Breast epithelium (tissue), 4 donors: ENCODE measurements around the gene YY1. TPM values are rescaled to one million over a fixed set of nuclear protein-coding genes. Genes with fewer than 3 reads are reported as not detected.
A peak's percentile ranks its signal among the peaks of the same experiment; 100 is the strongest.

Experiments
- DNase-seq, 2 donors: peaks; one replicate each; pipeline ENCODE4 v3.0.0-alpha.2; 2019; ENCODE audit warnings: low spot score in 2 of 2
- H3K27ac ChIP-seq, 2 donors: fragments of 200-600 bp; sonication (generic) in 1 of 2; one replicate each; pipeline ENCODE4 v1.5.1; 2016 to 2019; ENCODE audit warnings: mild to moderate bottlenecking in 1 of 2
- H3K27me3 ChIP-seq, 2 donors: fragments of 200-600 bp; sonication (generic) in 1 of 2; one replicate each; pipeline versions ENCODE4 v1.5.1 to v1.6.0; 2017 to 2019; ENCODE audit warnings: control low read depth in 1 of 2, mild to moderate bottlenecking in 1 of 2
- H3K36me3 ChIP-seq: fragments of 200-600 bp; one replicate; pipeline ENCODE4 v1.5.1; 2019
- H3K4me1 ChIP-seq, 2 donors: fragments of 200-600 bp; sonication (generic); one replicate each; pipeline ENCODE4 v1.5.1; 2016 to 2019; ENCODE audit warnings: control low read depth in 1 of 2
- H3K4me3 ChIP-seq, 3 donors: fragments of 200-600 bp; sonication (generic); 1 replicate in 2 of 3; 2 replicates in 1 of 3; pipeline ENCODE4 v1.5.1; 2016 to 2019; ENCODE audit warnings: mild to moderate bottlenecking in 3 of 3, moderate library complexity in 2 of 3
- H3K9me3 ChIP-seq, 2 donors: fragments of 200-600 bp; sonication (generic) in 1 of 2; one replicate each; pipeline ENCODE4 v1.5.1; 2016 to 2019; ENCODE audit warnings: control low read depth in 1 of 2
- CTCF ChIP-seq, 3 donors: fragments of 450-650 bp; IDR thresholded peaks; one replicate each; pipeline ENCODE4 v1.5.1; 2016 to 2017; ENCODE audit warnings: antibody characterized with exemption in 3 of 3, mild to moderate bottlenecking in 3 of 3, moderate library complexity in 3 of 3
- POLR2A ChIP-seq: fragments of 450-650 bp; IDR thresholded peaks from one replicate; pipeline ENCODE4 v1.6.1; 2016; ENCODE audit warnings: antibody characterized with exemption, mild to moderate bottlenecking, moderate library complexity
- POLR2AphosphoS5 ChIP-seq, 3 donors: sonication (generic); formaldehyde crosslinking; IDR thresholded peaks; one replicate each; pipeline ENCODE4 v1.6.1; 2017; ENCODE audit warnings: antibody characterized with exemption in 3 of 3
- intact Hi-C: fragments of 100-400 bp; cut with DNase I; formaldehyde crosslinking; loops from one replicate; pipeline ENCODE4 v1.15.1; 2023; ENCODE audit warnings: low total_unique reads
- total RNA-seq, 3 donors: library from RNA; depleted of rRNA; stranded (reverse); fragments of >200 nt; gene quantifications; one replicate each; pipeline ENCODE4 v1.1.0, GENCODE V29; 2016

YY1 gene
- total RNA-seq, 3 donors from 2014 or later: 46.2 to 61.2 (median 50.6) TPM

GRCh38 chr14:100192672-100193416 lies 46.1 kb upstream of the YY1 start:
- Histone ChIP-seq H3K27me3 (no peaks in the 10 kb centered on the region), H3K4me1 (peaks cover 4 to 6% of the 10 kb centered on the region in 2 donors), H3K4me3 (peak overlapping the region; percentile 39 to 67 (median 51)), H3K36me3 (no peaks in the 10 kb centered on the region), H3K9me3 (no peaks in the 10 kb centered on the region), H3K27ac (peak overlapping the region; percentile 96 to 98)
- intact Hi-C loops: loop anchor here (10.0 kb wide), 1 partner anchor 198 kb away; no protein-coding TSS in a partner anchor
- TF ChIP-seq POLR2A (peak; percentile 42), CTCF (IDR thresholded peaks at IDR 0.05) (peak; percentile 82 to 96 (median 91)), POLR2AphosphoS5 (IDR thresholded peaks at IDR 0.05) (peak; percentile 84 to 86 (median 85))
- DNase-seq: peak; percentile 99 to 100

GRCh38 chr14:100193417-100194357 lies 45.3 kb upstream of the YY1 start:
- intact Hi-C loops: loop anchor here (1.0 to 10.0 kb wide), 2 partner anchors 25 to 199 kb away; no protein-coding TSS in a partner anchor
- Histone ChIP-seq H3K36me3 (no peaks in the 10 kb centered on the region), H3K27ac (peak overlapping the region; percentile 96 to 98), H3K4me1 (peaks cover 4 to 6% of the 10 kb centered on the region in 2 donors), H3K9me3 (no peaks in the 10 kb centered on the region), H3K27me3 (no peaks in the 10 kb centered on the region), H3K4me3 (peak overlapping the region; percentile 39 to 67 (median 51))
- DNase-seq: peak in 1 of 2 donors; percentile 47
- TF ChIP-seq POLR2A (no peak), CTCF (IDR thresholded peaks at IDR 0.05) (no peak), POLR2AphosphoS5 (IDR thresholded peaks at IDR 0.05) (no peak)

GRCh38 chr14:100199240-100199860 lies 39.6 kb upstream of the YY1 start:
- Histone ChIP-seq H3K27me3 (no peaks in the 10 kb centered on the region), H3K4me1 (no peaks in the 10 kb centered on the region), H3K36me3 (no peaks in the 10 kb centered on the region), H3K9me3 (no peaks in the 10 kb centered on the region), H3K4me3 (no peak overlapping the region), H3K27ac (no peak overlapping the region)
- TF ChIP-seq POLR2AphosphoS5 (IDR thresholded peaks at IDR 0.05) (no peak), POLR2A (no peak), CTCF (IDR thresholded peaks at IDR 0.05) (no peak)
- DNase-seq: no peak
- intact Hi-C loops: loop anchor here (10.0 kb wide), 1 partner anchor 205 kb away; no protein-coding TSS in a partner anchor

GRCh38 chr14:100200311-100200710 lies 38.6 kb upstream of the YY1 start:
- Histone ChIP-seq H3K27me3 (no peaks in the 10 kb centered on the region), H3K36me3 (no peaks in the 10 kb centered on the region), H3K4me1 (no peaks in the 10 kb centered on the region), H3K27ac (no peak overlapping the region), H3K9me3 (no peaks in the 10 kb centered on the region), H3K4me3 (no peak overlapping the region)
- DNase-seq: no peak
- intact Hi-C loops: no loop called here
- no peak for TF ChIP-seq POLR2A
- no peak for TF ChIP-seq CTCF (IDR thresholded peaks at IDR 0.05)
- TF ChIP-seq POLR2AphosphoS5 (IDR thresholded peaks at IDR 0.05): no peak
